Activated B cell treated with CpG ODN at 0.5 μM for 24 hours (primary cell): Measurements from ENCODE around the gene FLNA. TPM values are rescaled to one million over a fixed set of nuclear protein-coding genes. Genes with fewer than 3 reads are reported as not detected.

ENCODE experiments used
- ATAC-seq: fragments of 200-7000 bp; cut with Tn5 transposase; one replicate; pipeline ENCODE4 v1.10.0; 2021; ENCODE audit warnings: low read depth, mild to moderate bottlenecking, moderate library complexity
- CTCF ChIA-PET: fragments of 350-600 bp; sonication (Branson Sonifier 250); formaldehyde crosslinking; loops from one replicate; lab custom pipeline; 2021; ENCODE audit warnings: antibody characterized with exemption; lab: Charles Lee
- POLR2A ChIA-PET: fragments of 350-600 bp; sonication (Branson Sonifier 250); formaldehyde crosslinking; loops from one replicate; lab custom pipeline; 2021; ENCODE audit warnings: antibody characterized with exemption; lab: Charles Lee
- DNase-seq: peaks from one replicate; pipeline ENCODE4 v3.0.0; 2022
- H3K27ac Mint-ChIP-seq: one replicate; pipeline ENCODE4 v1.8.0; 2020; ENCODE audit warnings: mixed read lengths
- H3K27me3 Mint-ChIP-seq: one replicate; pipeline ENCODE4 v1.8.0; 2021; ENCODE audit warnings: mixed read lengths
- H3K36me3 Mint-ChIP-seq: one replicate; pipeline ENCODE4 v1.8.0; 2021; ENCODE audit warnings: low read depth, mixed read lengths
- H3K4me1 Mint-ChIP-seq: one replicate; pipeline ENCODE4 v1.8.0; 2021; ENCODE audit warnings: mixed read lengths
- H3K4me3 Mint-ChIP-seq: one replicate; pipeline ENCODE4 v1.8.0; 2020; ENCODE audit warnings: mild to moderate bottlenecking, mixed read lengths
- H3K9me3 Mint-ChIP-seq: one replicate; pipeline ENCODE4 v1.8.0; 2020; ENCODE audit warnings: mixed read lengths
- CTCF ChIP-seq: fragments of 200-600 bp; IDR thresholded peaks from one replicate; pipeline ENCODE4 v1.8.0; 2022; ENCODE audit warnings: antibody characterized with exemption, mild to moderate bottlenecking
- intact Hi-C: fragments of 100-400 bp; cut with micrococcal nuclease; formaldehyde crosslinking; loops from one replicate; pipeline ENCODE4 v1.15.1; 2024
- total RNA-seq: library from RNA; stranded (reverse); gene quantifications from 2 replicates; pipeline ENCODE4 v1.2.3, GENCODE V29; 2022

The FLNA gene
- total RNA-seq, 1 donor from 2014 or later, result 679 TPM

DNA sequence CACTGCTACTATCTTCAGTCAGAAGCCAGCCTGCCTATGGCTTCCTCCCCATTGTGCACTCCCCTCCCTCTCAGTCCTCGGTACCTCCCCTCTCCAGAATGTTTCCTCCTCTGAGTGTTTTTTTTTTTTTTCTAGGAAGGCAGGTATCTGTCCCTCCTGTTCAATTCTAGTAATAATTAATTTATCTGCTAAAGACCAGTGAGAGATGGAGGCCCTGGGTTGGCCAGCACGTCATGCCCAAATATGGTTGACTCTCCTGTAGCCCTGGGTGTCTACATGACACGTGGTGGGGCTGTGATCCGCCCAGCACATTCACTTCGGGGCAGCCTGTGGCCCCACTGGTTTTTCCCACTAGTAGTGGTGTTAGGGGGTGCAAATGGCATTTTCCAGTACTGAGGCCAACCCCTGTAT, 1.8 kb downstream of the FLNA start:
- peak overlapping the region; percentile 46 for H3K4me3 Mint-ChIP-seq
- ChIA-PET CTCF (interaction anchor here (0.7 to 2.5 kb wide), 12 partner anchors 11 to 170 kb away, joined by 3 to 10 read pairs (median 4); partner anchors contain the start of gene SLC10A3), POLR2A (interaction anchor here (0.9 to 2.3 kb wide), 5 partner anchors 25 to 175 kb away, joined by 3 to 19 read pairs (median 5); partner anchors contain the start of genes DNASE1L1, IKBKG, RPL10 and SLC10A3)
- ATAC-seq, result no peak
- DNase-seq, result no peak
- H3K27ac Mint-ChIP-seq, result no peak overlapping the region
- no peaks in the 10 kb centered on the region for H3K9me3 Mint-ChIP-seq
- peaks cover 5% of the 10 kb centered on the region for H3K36me3 Mint-ChIP-seq
- no peak for TF ChIP-seq CTCF
- peaks cover 31% of the 10 kb centered on the region for H3K4me1 Mint-ChIP-seq
- H3K27me3 Mint-ChIP-seq, result no peaks in the 10 kb centered on the region
- intact Hi-C loops, result loop anchor here (5.0 to 10.0 kb wide), 3 partner anchors 142 to 648 kb away; partner anchors contain the start of genes ABCD1, BCAP31, FAM3A and MECP2

GRCh38 chrX:154371789-154372300, 2.6 kb downstream of the FLNA start:
- ATAC-seq, result no peak
- H3K36me3 Mint-ChIP-seq, result peaks cover 9% of the 10 kb centered on the region

DNA sequence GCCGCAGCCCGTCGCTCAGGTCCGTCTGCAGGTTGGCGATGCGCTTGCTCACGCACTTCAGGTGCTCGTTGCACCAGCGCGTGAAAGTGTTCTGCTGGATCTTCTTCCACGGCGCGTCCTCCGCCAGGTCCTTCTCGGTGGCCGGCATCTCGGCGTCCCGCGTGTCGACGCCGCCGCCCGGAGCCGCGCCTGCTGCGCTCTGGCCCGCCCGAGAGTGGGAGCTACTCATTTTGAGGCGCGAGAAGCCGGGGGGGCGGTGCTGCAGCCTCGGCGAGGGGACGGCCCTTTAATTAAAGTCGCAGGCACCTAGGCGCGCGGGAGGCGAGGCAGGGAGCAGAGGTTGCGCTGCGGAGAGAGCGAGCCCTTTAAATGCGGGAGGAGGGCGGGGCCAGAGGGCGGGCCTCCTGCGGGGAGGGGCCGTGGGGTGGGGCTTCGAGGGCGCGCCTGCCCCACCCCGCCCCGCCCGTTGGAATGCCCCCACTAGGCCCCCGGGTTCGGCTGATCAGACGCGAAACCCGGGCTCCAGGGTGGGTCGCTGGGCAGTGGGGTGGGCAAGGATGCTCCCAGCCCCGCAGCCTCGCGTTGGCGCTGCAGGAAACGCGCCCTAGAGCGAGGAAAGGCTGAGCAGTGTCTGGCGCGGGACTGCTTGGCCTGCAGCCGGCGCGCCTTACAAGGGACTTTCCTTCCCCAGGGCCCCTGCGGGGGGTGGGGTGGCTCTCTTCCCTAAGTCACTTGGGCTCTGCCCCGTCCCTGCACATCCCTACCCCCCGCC, 3.2 kb downstream of the FLNA start:
- ChIA-PET POLR2A (interaction anchor here (0.5 to 5.2 kb wide), 23 partner anchors 8 to 444 kb away, joined by 3 to 65 read pairs (median 4); partner anchors contain the start of genes EMD, IKBKG, RPL10 and SLC10A3), CTCF (no interaction called here)
- intact Hi-C loops, result loop anchor here (1.0 to 10.0 kb wide), 8 partner anchors 8 to 646 kb away; partner anchors contain the start of genes ABCD1, ATP6AP1, BCAP31 and EMD
- no peaks in the 10 kb centered on the region for H3K27me3 Mint-ChIP-seq
- peaks cover 34% of the 10 kb centered on the region for H3K4me1 Mint-ChIP-seq
- peak overlapping the region; percentile 84 for H3K4me3 Mint-ChIP-seq
- ATAC-seq, result peak; percentile 64
- no peaks in the 10 kb centered on the region for H3K9me3 Mint-ChIP-seq
- no peak for TF ChIP-seq CTCF
- peaks cover 11% of the 10 kb centered on the region for H3K36me3 Mint-ChIP-seq
- peak; percentile 76 for DNase-seq
- H3K27ac Mint-ChIP-seq, result peak overlapping the region; percentile 69

More at GRCh38 chrX:154371789-154372300, 2.6 kb downstream of the FLNA start:
- no peaks in the 10 kb centered on the region for H3K9me3 Mint-ChIP-seq
- no peak for DNase-seq
- no peak for TF ChIP-seq CTCF
- ChIA-PET POLR2A (interaction anchor here (2.1 kb wide), 1 partner anchor 25 kb away, joined by 6 read pairs; no protein-coding TSS in a partner anchor), CTCF (no interaction called here)
- H3K4me3 Mint-ChIP-seq, result peak overlapping the region; percentile 66
- intact Hi-C loops, result loop anchor here (1.0 to 10.0 kb wide), 8 partner anchors 7 to 647 kb away; partner anchors contain the start of genes ABCD1, ATP6AP1, BCAP31 and EMD
- no peak overlapping the region for H3K27ac Mint-ChIP-seq
- peaks cover 34% of the 10 kb centered on the region for H3K4me1 Mint-ChIP-seq
- no peaks in the 10 kb centered on the region for H3K27me3 Mint-ChIP-seq

DNA sequence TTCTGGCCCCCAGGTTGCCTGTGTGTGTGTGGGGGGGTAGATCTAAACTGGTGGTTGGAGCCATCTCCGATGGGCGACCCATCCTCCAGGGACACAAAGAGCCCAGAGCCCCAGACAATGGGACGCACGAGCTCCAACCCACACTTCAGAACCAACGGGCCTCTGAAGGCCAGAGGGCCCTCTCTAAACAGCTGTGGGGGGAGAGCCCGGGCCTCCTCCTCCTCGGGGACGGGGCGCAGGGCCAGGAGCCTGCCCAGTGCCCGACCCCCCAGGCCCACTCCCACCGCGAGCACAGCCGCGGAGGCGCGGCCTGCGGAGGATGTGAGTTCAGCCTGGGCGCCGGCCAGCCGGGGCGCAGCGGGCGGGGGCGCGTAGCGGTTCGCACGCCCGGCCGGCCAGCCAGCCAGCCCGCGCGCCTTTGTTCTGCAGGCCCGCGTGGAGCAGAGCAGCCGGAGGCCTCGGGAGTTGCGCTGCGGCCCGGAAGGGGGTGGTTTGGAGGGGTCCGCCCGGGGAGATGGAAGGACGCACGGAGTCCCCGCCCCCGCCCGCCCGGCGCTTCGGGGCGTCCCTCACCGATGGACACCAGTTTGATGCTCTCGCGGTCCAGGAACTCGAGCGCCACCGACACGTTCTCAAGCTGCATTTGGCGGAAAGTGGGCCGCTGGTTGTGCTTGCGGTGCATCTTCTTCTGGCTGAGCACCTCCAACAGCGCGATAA, 4.0 kb downstream of the FLNA start:
- TF ChIP-seq CTCF, result no peak
- peak overlapping the region; percentile 88 for H3K4me3 Mint-ChIP-seq
- ChIA-PET CTCF (no interaction called here), POLR2A (interaction anchor here (0.8 to 5.2 kb wide), 19 partner anchors 9 to 444 kb away, joined by 3 to 65 read pairs (median 5); partner anchors contain the start of genes EMD, IKBKG, RPL10 and SLC10A3)
- ATAC-seq (no peak), DNase-seq (peak; percentile 27)
- intact Hi-C loops, result loop anchor here (1.0 to 10.0 kb wide), 8 partner anchors 9 to 646 kb away; partner anchors contain the start of genes ABCD1, ATP6AP1, BCAP31 and EMD
- no peaks in the 10 kb centered on the region for H3K27me3 Mint-ChIP-seq
- peak overlapping the region; percentile 88 for H3K27ac Mint-ChIP-seq
- H3K4me1 Mint-ChIP-seq, result peaks cover 34% of the 10 kb centered on the region
- no peaks in the 10 kb centered on the region for H3K9me3 Mint-ChIP-seq
- peaks cover 13% of the 10 kb centered on the region for H3K36me3 Mint-ChIP-seq
